GM21786 (cell line): Measurements from ENCODE around the gene NSMCE3.

Experiments
- ATAC-seq: cut with Tn5 transposase; IDR thresholded peaks from one replicate; pipeline ENCODE4 v1.9.1; 2021; ENCODE audit not compliant: unreplicated experiment

NSMCE3 gene

DNA sequence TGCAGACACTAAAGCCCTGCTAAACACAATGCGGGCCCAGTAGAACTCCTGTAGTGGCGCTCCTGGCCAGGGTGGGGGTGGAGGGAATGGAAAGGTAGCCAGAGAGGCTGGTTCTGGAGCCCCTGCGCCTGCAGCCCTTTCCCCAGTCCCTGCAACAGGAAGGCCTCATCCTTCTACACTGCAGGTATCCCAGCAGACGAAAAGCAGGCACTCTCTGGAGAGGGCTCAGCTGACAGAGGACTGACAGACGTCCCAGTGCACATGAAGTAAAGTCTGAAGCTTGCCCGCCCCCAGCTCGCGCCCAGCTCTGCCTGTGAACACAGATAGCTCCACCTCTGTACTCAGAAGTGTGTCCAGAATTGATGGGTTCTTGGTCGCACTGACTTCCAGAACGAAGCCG is 46.0 kb downstream of the NSMCE3 start:
- ATAC-seq, result no peak

DNA sequence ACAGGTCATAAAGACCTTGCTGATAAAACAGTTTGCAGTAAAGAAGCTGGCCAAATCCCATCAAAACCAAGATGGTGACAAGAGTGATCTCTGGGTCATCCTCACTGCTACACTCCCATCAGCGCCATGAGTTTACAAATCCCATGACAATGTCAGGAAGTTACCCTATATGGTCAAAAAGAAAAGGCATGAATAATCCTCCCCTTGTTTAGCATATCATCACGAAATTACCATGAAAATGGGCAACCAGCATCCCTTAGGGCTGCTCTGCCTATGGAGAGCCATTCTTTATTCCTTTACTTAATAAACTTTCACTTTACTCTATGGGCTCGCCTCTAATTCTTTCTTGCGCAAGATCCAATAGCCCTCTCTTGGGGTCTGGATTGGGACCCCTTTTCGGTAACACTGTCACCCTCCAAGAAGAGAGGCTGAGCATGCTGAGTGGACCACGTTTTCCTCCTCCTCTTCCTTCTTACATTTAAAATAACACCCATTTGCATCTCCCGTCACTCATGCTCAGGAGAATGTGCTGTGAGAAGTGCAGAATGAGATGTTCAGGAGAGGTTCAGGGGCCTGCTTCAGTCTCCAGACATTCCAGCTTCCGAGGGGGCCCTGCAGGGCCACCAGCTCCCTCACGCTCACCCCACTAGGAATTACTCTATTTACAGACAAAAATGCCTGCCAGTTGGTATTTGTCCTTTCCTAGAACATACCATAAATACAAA is 47.3 kb downstream of the NSMCE3 start:
- no peak for ATAC-seq

DNA sequence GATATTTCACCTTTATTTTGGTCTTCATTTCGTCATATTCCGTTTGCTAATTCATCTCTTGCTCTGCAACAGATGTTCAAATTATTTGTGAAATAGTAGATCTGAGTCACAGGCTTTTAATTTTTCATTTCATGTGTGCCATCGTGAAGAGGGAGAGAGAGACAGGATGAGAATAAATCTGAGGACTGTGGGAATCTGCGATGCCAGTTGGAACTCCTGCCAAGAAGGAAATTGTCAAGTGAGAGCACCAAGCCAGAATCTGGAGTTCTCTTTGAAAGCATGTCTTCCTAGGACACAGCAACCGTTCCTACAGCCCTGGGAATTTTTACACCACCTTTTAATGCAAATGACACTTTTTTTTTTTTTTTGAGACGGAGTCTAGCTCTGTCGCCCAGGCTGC is 48.8 kb downstream of the NSMCE3 start:
- no peak for ATAC-seq

DNA sequence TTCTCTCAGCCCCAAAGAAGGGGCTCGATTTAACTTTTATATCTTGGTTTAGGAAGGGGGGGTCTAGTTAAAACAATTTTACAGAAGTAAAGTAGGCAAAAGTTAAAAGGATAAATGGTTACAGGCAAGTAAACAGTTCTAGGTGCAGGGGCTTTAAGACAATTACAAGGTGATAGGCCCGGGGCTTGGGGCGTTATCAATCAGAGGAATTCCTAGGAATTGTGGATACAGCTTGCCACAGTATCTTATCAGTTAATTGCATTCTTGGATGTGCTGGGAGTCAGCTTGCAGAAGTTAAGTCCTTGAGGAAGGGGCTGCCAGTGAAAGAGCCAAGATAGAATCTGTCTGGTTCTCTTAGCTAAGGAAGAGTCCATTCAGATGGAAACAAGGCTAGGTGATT is 52.7 kb downstream of the NSMCE3 start:
- no peak for ATAC-seq
